Endothelial cell of umbilical vein (primary cell): Measurements from ENCODE around the gene COL28A1. TPM values are rescaled to one million over a fixed set of nuclear protein-coding genes. Genes with fewer than 3 reads are reported as not detected.

ENCODE experiments used
- BruUV-seq: library from RNA; stranded (reverse); fragments of 400-500 nt; replicated peaks from 2 replicates; lab custom pipeline; 2021; lab: Mats Ljungman, UMichigan
- CTCF ChIA-PET: fragments of 300-600, 350-600 bp; sonication (Branson Sonifier 250); formaldehyde crosslinking; loops from one replicate; lab custom pipeline; 2021; ENCODE audit warnings: antibody characterized with exemption, inconsistent platforms; lab: Charles Lee
- POLR2A ChIA-PET: fragments of 300-600, 350-600 bp; sonication (Branson Sonifier 250); formaldehyde crosslinking; loops from one replicate; lab custom pipeline; 2021; ENCODE audit warnings: antibody characterized with exemption, inconsistent platforms; lab: Charles Lee
- DNase-seq: peaks from one replicate; pipeline ENCODE4 v3.0.0-alpha.2; 2011; ENCODE audit warnings: low read depth, low spot score
- FAIRE-seq: peaks from 2 replicates; lab custom pipeline; 2011; peaks lifted over from hg19 to GRCh38; lab: Jason Lieb, UNC
- H2AFZ ChIP-seq: 2 replicates; pipeline ENCODE4 v1.6.0; 2012; ENCODE audit warnings: low read depth, low read length, control low read depth, inconsistent platforms
- H3K27ac ChIP-seq: 2 replicates; pipeline ENCODE4 v1.5.1; 2011; ENCODE audit warnings: low read depth, mild to moderate bottlenecking, control low read depth, low read length, moderate library complexity; ENCODE audit not compliant: insufficient read depth
- H3K27me3 ChIP-seq, 2 experiments: 2 replicates each; pipeline versions ENCODE4 v1.6.0 to v1.6.1; 2011; ENCODE audit warnings: low read length in 2 of 2, mixed read lengths in 1 of 2; ENCODE audit not compliant: control insufficient read depth in 2 of 2, insufficient read depth in 2 of 2
- H3K36me3 ChIP-seq, 2 experiments: 2 replicates in 1 of 2; 3 replicates in 1 of 2; pipeline ENCODE4 v1.5.1; 2011; ENCODE audit warnings: low read length in 2 of 2, mild to moderate bottlenecking in 1 of 2, moderate library complexity in 1 of 2; ENCODE audit not compliant: control insufficient read depth in 2 of 2, insufficient read depth in 2 of 2; ENCODE audit errors: extremely low read depth in 1 of 2
- H3K4me1 ChIP-seq: 3 replicates; pipeline ENCODE4 v1.5.1; 2011; ENCODE audit warnings: mild to moderate bottlenecking, low read length; ENCODE audit not compliant: control insufficient read depth, insufficient read depth; ENCODE audit errors: extremely low read depth
- H3K4me2 ChIP-seq: 2 replicates; pipeline ENCODE4 v1.6.1; 2011; ENCODE audit warnings: low read length, control low read depth, mixed read lengths; ENCODE audit not compliant: insufficient read depth
- H3K4me3 ChIP-seq, 3 experiments: fragments of 200-600 bp in 1 of 3; sonication (generic), shearing (Covaris generic) in 1 of 3; replicated peaks in 1 of 3; 2 replicates each; pipeline ENCODE4 v1.5.1; 2011 to 2016; ENCODE audit warnings: control low read depth in 3 of 3, low read length in 3 of 3, mild to moderate bottlenecking in 2 of 3, inconsistent platforms in 1 of 3, low read depth in 1 of 3, moderate library complexity in 1 of 3; ENCODE audit not compliant: insufficient read depth in 1 of 3
- H3K79me2 ChIP-seq: 2 replicates; pipeline ENCODE4 v1.6.0; 2012; ENCODE audit warnings: low read length, inconsistent platforms; ENCODE audit not compliant: control insufficient read depth, insufficient read depth
- H3K9ac ChIP-seq: replicated peaks from 2 replicates; pipeline ENCODE3; 2011; ENCODE audit warnings: low read length, control low read depth; ENCODE audit not compliant: insufficient read depth; ENCODE audit errors: extremely low read depth
- H3K9me1 ChIP-seq: replicated peaks from 3 replicates; pipeline ENCODE4 v1.6.0; 2011; ENCODE audit warnings: mild to moderate bottlenecking, low read length; ENCODE audit not compliant: control insufficient read depth, insufficient read depth; ENCODE audit errors: extremely low read depth
- H3K9me3 ChIP-seq: replicated peaks from 2 replicates; pipeline ENCODE4 v1.5.1; 2012; ENCODE audit warnings: low read length, inconsistent platforms; ENCODE audit not compliant: control insufficient read depth, insufficient read depth
- H4K20me1 ChIP-seq: replicated peaks from 2 replicates; pipeline ENCODE3; 2011; ENCODE audit warnings: mild to moderate bottlenecking, low read length; ENCODE audit not compliant: control insufficient read depth, insufficient read depth; ENCODE audit errors: extremely low read depth
- EZH2 ChIP-seq: IDR thresholded peaks from 2 replicates; pipeline ENCODE4 v1.6.1; 2012; ENCODE audit warnings: borderline replicate concordance, low read depth, mild to moderate bottlenecking, moderate library complexity, low read length, inconsistent platforms; ENCODE audit not compliant: severe bottlenecking
- FOS ChIP-seq: IDR thresholded peaks from 2 replicates; pipeline ENCODE4 v1.6.1; 2011; ENCODE audit warnings: mild to moderate bottlenecking, low read length, moderate library complexity, borderline replicate concordance; ENCODE audit not compliant: insufficient read depth
- GATA2 ChIP-seq: IDR thresholded peaks from 2 replicates; pipeline ENCODE4 v1.7.0; 2011; ENCODE audit warnings: low read depth, mild to moderate bottlenecking, moderate library complexity, mixed read lengths, low read length; ENCODE audit not compliant: insufficient read length, insufficient read depth
- JUN ChIP-seq: IDR thresholded peaks from 2 replicates; pipeline ENCODE4 v1.6.1; 2011; ENCODE audit warnings: borderline replicate concordance, low read depth; ENCODE audit not compliant: insufficient read length, insufficient read depth
- MYC ChIP-seq: IDR thresholded peaks from one replicate; pipeline ENCODE4 v1.6.1; 2011; ENCODE audit warnings: mild to moderate bottlenecking, low read depth, low read length
- POLR2A ChIP-seq: IDR thresholded peaks from 2 replicates; pipeline ENCODE4 v1.6.1; 2012; ENCODE audit warnings: low read depth, mild to moderate bottlenecking, control low read depth, low read length
- POLR2AphosphoS5 ChIP-seq: IDR thresholded peaks from 2 replicates; pipeline ENCODE4 v1.6.1; 2012; ENCODE audit warnings: low read depth, mild to moderate bottlenecking, control low read depth, low read length, moderate library complexity; ENCODE audit not compliant: insufficient read depth
- dilution Hi-C: fragments of 300-500 bp; cut with MboI; formaldehyde crosslinking; loops from one replicate; pipeline ENCODE4 v1.15.0; 2019; ENCODE audit warnings: low sequenced_read_pairs; ENCODE audit not compliant: extremely low pct_ligation_motif_present
- intact Hi-C: fragments of 100-400 bp; cut with micrococcal nuclease; formaldehyde crosslinking; loops from one replicate; pipeline ENCODE4 v1.10.0; 2022
- polyA plus RNA-seq, 4 experiments: library from polyadenylated mRNA; depleted of rRNA in 3 of 4; stranded (reverse) in 3 of 4; unstranded in 1 of 4; fragments of >200 nt; gene quantifications; 2 replicates each; pipeline versions ENCODE4 v1.2.1 to v1.2.3, GENCODE V29; 2011 to 2012; ENCODE audit warnings: missing spikeins in 1 of 4
- total RNA-seq: library from RNA; stranded (reverse); gene quantifications from 2 replicates; pipeline ENCODE4 v1.2.3, GENCODE V29; 2021
- TF ChIP-seq, protein P1 (sequence below): IDR thresholded peaks from 2 replicates; pipeline ENCODE4 v1.6.1; 2011; ENCODE audit not compliant: insufficient read depth, insufficient read length
- TF ChIP-seq, protein P2 (sequence below), 2 donors: IDR thresholded peaks; 1 replicate in 1 of 2; 2 replicates in 1 of 2; pipeline ENCODE4 v1.5.1; 2011; ENCODE audit warnings: low read length in 2 of 2, mild to moderate bottlenecking in 2 of 2, moderate library complexity in 2 of 2, control low read depth in 1 of 2, inconsistent platforms in 1 of 2, low read depth in 1 of 2; ENCODE audit not compliant: insufficient read depth in 1 of 2; ENCODE audit errors: extremely low read depth in 1 of 2

The COL28A1 gene
- total and polyA plus RNA-seq, 2 donors (not counting 3 experiments of a cell fraction or from before 2014, with no cell fraction given), result not detected

DNA sequence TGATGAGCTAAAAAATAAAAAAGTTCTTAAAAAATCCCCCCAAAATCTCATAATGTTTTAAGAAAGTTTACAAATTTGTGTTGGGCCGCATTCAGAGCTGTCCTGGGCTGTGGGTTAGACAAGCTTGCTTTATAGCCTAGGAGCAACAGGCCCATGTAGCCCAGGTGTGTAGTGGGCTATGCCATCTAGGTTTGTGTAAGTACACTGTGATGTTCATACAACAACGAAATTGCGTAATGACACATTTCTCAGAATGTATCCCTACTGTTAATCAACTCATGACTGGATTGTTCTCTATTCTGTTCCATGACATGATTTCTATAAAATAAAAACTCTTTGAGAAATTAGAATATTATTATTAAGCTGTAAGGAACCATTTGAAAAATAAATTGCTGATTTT is 44.0 kb upstream of the COL28A1 start:
- DNase-seq, result no peak
- Histone ChIP-seq H3K4me2 (no peak overlapping the region), H3K9me3 (no peaks in the 10 kb centered on the region), H3K79me2 (no peaks in the 10 kb centered on the region), H3K4me1 (peaks cover 4% of the 10 kb centered on the region), H3K27me3 (no peaks in the 10 kb centered on the region), H4K20me1 (no peaks in the 10 kb centered on the region), H2AFZ (no peak overlapping the region), H3K36me3 (no peaks in the 10 kb centered on the region), H3K9ac (no peak overlapping the region), H3K27ac (no peak overlapping the region), H3K9me1 (no peaks in the 10 kb centered on the region), H3K4me3 (no peak overlapping the region)
- dilution Hi-C loops (no loop called here), intact Hi-C loops (no loop called here)
- TF ChIP-seq MYC (no peak), JUN (no peak), EZH2 (no peak), POLR2AphosphoS5 (no peak)
- TF ChIP-seq, protein P1, sequence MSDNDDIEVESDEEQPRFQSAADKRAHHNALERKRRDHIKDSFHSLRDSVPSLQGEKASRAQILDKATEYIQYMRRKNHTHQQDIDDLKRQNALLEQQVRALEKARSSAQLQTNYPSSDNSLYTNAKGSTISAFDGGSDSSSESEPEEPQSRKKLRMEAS, result no peak
- ChIA-PET POLR2A (no interaction called here), CTCF (interaction anchor here (2.5 kb wide), 1 partner anchor 15 kb away, joined by 7 read pairs; no protein-coding TSS in a partner anchor)
- no TSS peak for BruUV-seq
- FAIRE-seq, result no peak

DNA sequence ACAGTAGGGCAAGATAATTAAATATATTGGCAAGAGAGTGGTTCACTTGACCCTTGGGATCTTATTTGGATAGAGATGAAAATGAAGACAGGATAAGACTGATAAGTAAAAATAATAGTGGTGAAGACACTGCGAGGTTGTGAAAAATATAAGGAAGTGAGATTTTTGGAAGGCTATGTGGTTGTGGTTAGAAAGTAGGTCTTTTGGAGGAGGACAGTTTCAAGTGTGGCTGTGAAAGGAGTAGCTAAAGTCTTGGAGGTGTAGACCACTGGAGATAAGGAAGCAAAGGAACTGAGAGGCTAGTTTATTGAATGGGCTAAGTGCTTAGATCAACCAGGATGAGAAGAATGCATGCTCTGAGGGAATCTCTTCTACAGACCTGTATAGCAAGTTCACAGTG is 42.2 kb upstream of the COL28A1 start:
- Histone ChIP-seq H3K4me1 (peaks cover 4% of the 10 kb centered on the region), H3K4me2 (no peak overlapping the region), H3K9ac (no peak overlapping the region), H3K9me1 (no peaks in the 10 kb centered on the region), H3K9me3 (no peaks in the 10 kb centered on the region), H3K36me3 (no peaks in the 10 kb centered on the region), H3K27me3 (no peaks in the 10 kb centered on the region), H3K4me3 (no peak overlapping the region), H3K79me2 (peaks cover 2% of the 10 kb centered on the region), H4K20me1 (no peaks in the 10 kb centered on the region), H3K27ac (no peak overlapping the region), H2AFZ (no peak overlapping the region)
- intact Hi-C loops, result no loop called here
- ChIA-PET CTCF (no interaction called here), POLR2A (no interaction called here)
- FAIRE-seq, result no peak
- no TSS peak for BruUV-seq
- TF ChIP-seq JUN (no peak), EZH2 (no peak), MYC (no peak), POLR2AphosphoS5 (no peak), FOS (no peak), GATA2 (no peak), POLR2A (no peak)
- TF ChIP-seq, protein P2, sequence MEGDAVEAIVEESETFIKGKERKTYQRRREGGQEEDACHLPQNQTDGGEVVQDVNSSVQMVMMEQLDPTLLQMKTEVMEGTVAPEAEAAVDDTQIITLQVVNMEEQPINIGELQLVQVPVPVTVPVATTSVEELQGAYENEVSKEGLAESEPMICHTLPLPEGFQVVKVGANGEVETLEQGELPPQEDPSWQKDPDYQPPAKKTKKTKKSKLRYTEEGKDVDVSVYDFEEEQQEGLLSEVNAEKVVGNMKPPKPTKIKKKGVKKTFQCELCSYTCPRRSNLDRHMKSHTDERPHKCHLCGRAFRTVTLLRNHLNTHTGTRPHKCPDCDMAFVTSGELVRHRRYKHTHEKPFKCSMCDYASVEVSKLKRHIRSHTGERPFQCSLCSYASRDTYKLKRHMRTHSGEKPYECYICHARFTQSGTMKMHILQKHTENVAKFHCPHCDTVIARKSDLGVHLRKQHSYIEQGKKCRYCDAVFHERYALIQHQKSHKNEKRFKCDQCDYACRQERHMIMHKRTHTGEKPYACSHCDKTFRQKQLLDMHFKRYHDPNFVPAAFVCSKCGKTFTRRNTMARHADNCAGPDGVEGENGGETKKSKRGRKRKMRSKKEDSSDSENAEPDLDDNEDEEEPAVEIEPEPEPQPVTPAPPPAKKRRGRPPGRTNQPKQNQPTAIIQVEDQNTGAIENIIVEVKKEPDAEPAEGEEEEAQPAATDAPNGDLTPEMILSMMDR (IDR thresholded peaks at IDR 0.05; ENCODE audit: extremely low read depth in 1 of 2, insufficient read depth in 1 of 2, low read depth in 1 of 2, low read length in 2 of 2), result no peak
- dilution Hi-C loops, result no loop called here
- no peak for DNase-seq
